OCI-M2 (cell line): ENCODE data around the gene ACTN1.

ENCODE experiments used
- DNase-seq: peaks from one replicate; lab custom pipeline; 2025; ENCODE audit not compliant: unreplicated experiment; lab: John Stamatoyannopoulos, UW

The ACTN1 gene

GRCh38 chr14:68840454-68840853 is 138.6 kb downstream of the ACTN1 start:
- no peak for DNase-seq

- no peak for DNase-seq
Observed at GRCh38 chr14:68836082-68836481, 143.0 kb downstream of the ACTN1 start.

GRCh38 chr14:68834816-68835215 is 144.3 kb downstream of the ACTN1 start:
- DNase-seq, result peak; percentile 48

GRCh38 chr14:68828698-68829097 is 150.4 kb downstream of the ACTN1 start:
- DNase-seq, result no peak

- no peak for DNase-seq
Observed at GRCh38 chr14:68825729-68826128, 153.4 kb downstream of the ACTN1 start.

GRCh38 chr14:68824517-68825347 is 154.4 kb downstream of the ACTN1 start:
- no peak for DNase-seq

- DNase-seq, result no peak
Observed at GRCh38 chr14:68824207-68824516, 154.9 kb downstream of the ACTN1 start.
